HFFc6 (cell line): ENCODE data around the gene FGD6. TPM values are rescaled to one million over a fixed set of nuclear protein-coding genes. Genes with fewer than 3 reads are reported as not detected.
A peak's percentile ranks its signal among the peaks of the same experiment; 100 is the strongest.

Experiments
- DNase-seq: peaks from one replicate; pipeline ENCODE4 v3.0.0-alpha.2; 2018
- H3K27ac Mint-ChIP-seq: 2 replicates; pipeline ENCODE4 v1.8.0; 2020; ENCODE audit warnings: mild to moderate bottlenecking, mixed read lengths
- H3K27me3 Mint-ChIP-seq: 2 replicates; pipeline ENCODE4 v1.8.0; 2021; ENCODE audit warnings: mild to moderate bottlenecking, moderate library complexity, mixed read lengths; ENCODE audit not compliant: insufficient read depth
- H3K36me3 Mint-ChIP-seq: 2 replicates; pipeline ENCODE4 v1.8.0; 2021; ENCODE audit warnings: low read depth, mixed read lengths
- H3K4me1 Mint-ChIP-seq: 2 replicates; pipeline ENCODE4 v1.8.0; 2020; ENCODE audit warnings: low read depth, mixed read lengths
- H3K4me3 Mint-ChIP-seq: 2 replicates; pipeline ENCODE4 v1.8.0; 2020; ENCODE audit warnings: mild to moderate bottlenecking, moderate library complexity, mixed read lengths
- H3K9me3 Mint-ChIP-seq: 2 replicates; pipeline ENCODE4 v1.8.0; 2020; ENCODE audit warnings: mild to moderate bottlenecking, mixed read lengths
- total RNA-seq, 6 experiments: library from RNA; stranded (reverse); fragmentation: NEBNext Ultra II Directional; extraction: Animal tissue kit (Norgen Biotek cat#: 25700); gene quantifications; 2 replicates in 1 of 6; 3 replicates in 5 of 6; pipeline ENCODE4 v1.2.3, GENCODE V29; 2021
- TF ChIP-seq, protein P1 (sequence below): fragments of 200-600 bp; sonication (generic); IDR thresholded peaks from 2 replicates; pipeline ENCODE4 v1.5.0; 2021; ENCODE audit warnings: antibody characterized with exemption, mild to moderate bottlenecking

The FGD6 gene
- total RNA-seq, 6 experiments from 2014 or later = 5.5 to 6.6 (median 6.0) TPM

DNA sequence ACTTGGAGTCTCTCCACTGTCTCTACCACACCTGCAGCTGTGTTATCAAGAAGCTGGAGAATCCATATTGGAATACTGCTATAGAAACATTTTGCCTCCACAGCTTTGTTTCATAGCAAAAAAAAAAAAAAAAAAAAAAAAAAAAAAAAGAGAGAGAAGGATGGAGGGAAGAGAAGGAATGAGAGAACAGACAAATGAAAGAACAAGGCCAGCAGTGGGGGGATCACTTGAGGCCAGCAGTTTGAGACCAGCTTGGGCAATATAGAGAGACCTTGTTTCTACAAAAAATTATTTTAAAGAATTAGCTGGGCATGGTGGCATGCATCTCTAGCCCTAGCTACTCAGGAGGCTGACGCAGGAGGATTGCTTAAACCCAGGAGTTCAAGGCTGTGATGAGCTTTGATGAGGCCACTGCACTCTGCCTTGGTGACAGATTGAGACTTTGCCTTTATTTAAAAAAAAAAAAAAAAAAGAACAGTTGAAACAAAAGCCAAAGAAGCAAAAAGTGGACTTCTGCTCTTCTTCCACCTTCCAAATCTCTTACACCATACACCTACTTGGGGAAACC, 8.5 kb upstream of the FGD6 start:
- Mint-ChIP-seq H3K27ac (no peak overlapping the region), H3K4me1 (peaks cover 49% of the 10 kb centered on the region), H3K27me3 (no peaks in the 10 kb centered on the region), H3K9me3 (no peaks in the 10 kb centered on the region), H3K4me3 (no peak overlapping the region), H3K36me3 (peaks cover 15% of the 10 kb centered on the region)
- TF ChIP-seq, protein P1, sequence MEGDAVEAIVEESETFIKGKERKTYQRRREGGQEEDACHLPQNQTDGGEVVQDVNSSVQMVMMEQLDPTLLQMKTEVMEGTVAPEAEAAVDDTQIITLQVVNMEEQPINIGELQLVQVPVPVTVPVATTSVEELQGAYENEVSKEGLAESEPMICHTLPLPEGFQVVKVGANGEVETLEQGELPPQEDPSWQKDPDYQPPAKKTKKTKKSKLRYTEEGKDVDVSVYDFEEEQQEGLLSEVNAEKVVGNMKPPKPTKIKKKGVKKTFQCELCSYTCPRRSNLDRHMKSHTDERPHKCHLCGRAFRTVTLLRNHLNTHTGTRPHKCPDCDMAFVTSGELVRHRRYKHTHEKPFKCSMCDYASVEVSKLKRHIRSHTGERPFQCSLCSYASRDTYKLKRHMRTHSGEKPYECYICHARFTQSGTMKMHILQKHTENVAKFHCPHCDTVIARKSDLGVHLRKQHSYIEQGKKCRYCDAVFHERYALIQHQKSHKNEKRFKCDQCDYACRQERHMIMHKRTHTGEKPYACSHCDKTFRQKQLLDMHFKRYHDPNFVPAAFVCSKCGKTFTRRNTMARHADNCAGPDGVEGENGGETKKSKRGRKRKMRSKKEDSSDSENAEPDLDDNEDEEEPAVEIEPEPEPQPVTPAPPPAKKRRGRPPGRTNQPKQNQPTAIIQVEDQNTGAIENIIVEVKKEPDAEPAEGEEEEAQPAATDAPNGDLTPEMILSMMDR = no peak
- DNase-seq = no peak

DNA sequence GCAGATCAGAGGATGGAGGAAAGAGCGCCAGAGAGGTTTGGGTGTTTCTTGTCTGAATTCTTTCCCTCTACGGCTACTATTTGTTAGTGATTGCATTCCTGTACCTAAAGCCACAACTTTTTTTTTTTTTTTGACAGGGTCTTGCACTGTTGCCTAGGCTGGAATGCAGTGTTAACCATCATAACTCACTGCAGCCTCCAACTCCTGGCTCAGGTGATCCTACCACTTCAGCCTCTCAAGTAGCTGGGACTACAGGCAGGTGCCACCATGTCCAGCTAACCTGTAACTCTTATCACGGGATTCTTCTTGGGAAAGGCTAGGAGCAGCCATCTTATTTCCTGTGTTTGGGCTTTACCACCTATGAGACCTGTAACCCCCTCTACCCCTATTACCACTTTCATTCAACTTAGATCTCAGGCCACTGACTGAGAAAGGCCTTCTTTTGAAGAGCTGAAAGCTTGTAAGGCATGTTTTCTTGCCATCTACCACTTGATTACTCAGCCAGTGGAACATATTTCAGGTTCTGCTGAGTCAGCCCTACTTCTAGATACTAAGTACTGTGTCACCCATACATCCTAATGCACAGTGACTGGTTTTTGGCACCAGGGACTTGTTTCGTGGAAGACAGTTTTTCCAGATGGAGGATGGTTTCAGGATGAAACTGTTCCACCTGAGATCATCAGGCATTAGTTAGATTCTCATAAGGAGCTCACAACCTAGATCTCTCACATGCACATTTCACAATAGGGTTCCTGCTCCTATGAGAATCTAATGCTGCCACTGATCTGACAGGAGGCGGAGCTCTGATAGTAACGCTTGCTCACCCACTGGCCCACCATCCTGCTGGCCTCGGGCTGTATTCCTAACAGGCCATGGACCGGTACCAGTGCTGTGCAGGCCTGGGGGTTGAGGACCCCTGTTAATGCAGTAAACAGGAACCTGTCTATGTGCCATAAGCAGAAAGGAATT, 7.2 kb upstream of the FGD6 start:
- TF ChIP-seq, protein P1 = no peak
- Mint-ChIP-seq H3K4me3 (peak overlapping the region; percentile 41; the same call in 1 of the 2 replicates), H3K9me3 (no peaks in the 10 kb centered on the region), H3K4me1 (peaks cover 50% of the 10 kb centered on the region), H3K27me3 (no peaks in the 10 kb centered on the region), H3K27ac (peak overlapping the region; percentile 85), H3K36me3 (peaks cover 21% of the 10 kb centered on the region)
- DNase-seq = peak; percentile 83

DNA sequence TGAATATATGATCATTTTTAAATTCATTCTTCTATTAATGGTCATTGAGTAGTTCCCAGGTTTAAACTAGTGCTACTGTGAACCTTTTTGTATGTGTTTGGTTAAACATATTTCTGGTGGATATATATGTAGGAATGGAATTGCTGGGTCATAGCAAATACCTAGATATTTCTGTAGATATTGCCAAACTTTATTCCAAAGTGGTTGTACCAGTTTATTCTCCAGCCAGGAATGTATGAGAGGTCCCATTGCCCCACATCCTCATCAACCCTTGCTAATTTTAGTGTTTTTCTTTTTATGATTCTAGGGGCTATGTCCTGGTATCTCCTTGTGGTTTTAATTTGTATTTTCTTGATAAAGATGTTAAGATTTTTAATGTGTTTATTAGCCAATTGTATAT, 3.5 kb upstream of the FGD6 start:
- Mint-ChIP-seq H3K27ac (no peak overlapping the region), H3K4me1 (peaks cover 54% of the 10 kb centered on the region), H3K9me3 (no peaks in the 10 kb centered on the region), H3K36me3 (peaks cover 25% of the 10 kb centered on the region), H3K27me3 (no peaks in the 10 kb centered on the region; the same call in 1 of the 2 replicates), H3K4me3 (0 out of 2 replicates have a peak overlapping the region, but pooled peaks have one; percentile 12)
- TF ChIP-seq, protein P1 = no peak
- no peak for DNase-seq

DNA sequence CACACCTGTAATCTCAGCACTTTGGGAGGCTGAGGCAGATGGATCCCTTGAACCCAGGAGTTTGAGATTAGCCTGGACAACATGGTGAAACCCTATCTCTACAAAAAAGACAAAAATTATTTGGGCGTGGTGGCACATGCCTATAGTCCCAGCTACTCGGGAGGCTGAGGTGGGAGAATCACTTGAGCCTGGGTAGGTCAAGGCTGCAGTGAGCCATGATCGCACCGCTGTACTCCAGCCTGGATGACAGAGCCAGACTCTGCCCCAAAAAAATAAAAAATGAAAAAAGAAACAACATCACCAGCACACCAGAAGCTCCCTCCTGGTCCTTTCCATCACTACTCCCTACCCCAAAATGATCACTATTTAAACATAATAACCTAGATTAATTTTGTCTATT, 2.9 kb upstream of the FGD6 start:
- no peak for DNase-seq
- H3K4me1 Mint-ChIP-seq = peaks cover 59% of the 10 kb centered on the region
- no peak overlapping the region for H3K27ac Mint-ChIP-seq
- H3K27me3 Mint-ChIP-seq = no peaks in the 10 kb centered on the region; the same call in 1 of the 2 replicates
- peaks cover 25% of the 10 kb centered on the region for H3K36me3 Mint-ChIP-seq
- H3K9me3 Mint-ChIP-seq = no peaks in the 10 kb centered on the region
- H3K4me3 Mint-ChIP-seq = peak overlapping the region; percentile 96; the same call in 1 of the 2 replicates
- TF ChIP-seq, protein P1 = no peak

DNA sequence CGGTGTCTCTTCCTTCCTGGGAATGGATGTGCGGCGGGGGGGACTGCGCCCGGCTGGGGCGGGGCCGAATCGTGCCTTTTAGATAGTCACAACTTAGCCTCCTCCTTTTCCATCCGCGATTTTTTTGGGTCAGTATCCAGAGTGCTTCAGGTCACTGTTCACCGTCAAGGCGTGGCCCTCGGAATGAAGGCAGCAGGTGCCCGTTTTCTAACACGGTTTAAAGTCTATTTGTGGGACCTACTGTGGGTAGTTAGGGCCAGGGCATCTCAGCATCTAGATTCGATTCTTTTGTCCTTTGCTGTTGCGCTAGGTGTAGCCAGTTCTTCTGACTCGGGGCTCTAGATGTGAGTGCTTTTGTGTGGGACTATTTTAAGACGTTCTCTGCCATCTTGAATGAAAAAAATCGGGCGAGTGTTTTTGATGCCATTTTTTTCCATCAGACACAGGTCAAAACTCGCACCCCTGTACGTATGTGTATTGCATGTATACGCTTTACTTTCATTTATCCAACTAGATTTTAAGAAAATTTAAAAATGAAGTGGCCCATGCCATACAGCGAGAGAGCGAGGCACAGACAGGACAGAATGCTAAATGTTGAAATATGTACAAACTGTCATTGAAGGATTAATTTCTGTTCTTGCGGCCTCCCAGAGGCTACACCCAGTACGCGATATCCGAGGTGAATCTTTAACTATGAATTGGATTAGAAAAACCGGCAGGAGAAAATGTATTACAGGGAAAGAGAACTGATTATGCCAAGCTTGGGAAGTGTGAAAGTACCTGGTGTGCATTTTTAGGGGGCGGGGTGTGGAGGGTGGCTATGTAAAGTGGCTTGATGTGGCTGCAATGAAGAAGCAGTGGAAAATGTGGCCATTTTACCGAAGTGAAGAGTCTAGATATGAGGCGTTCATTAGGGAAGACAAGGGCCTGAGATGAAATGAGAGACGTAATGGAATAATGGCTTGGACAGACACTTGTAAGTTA, 1.2 kb upstream of the FGD6 start:
- H3K36me3 Mint-ChIP-seq = peaks cover 15% of the 10 kb centered on the region
- peak; percentile 73 for DNase-seq
- TF ChIP-seq, protein P1 = no peak
- peak overlapping the region; percentile 96 for H3K27ac Mint-ChIP-seq
- peak overlapping the region; percentile 96 for H3K4me3 Mint-ChIP-seq
- H3K4me1 Mint-ChIP-seq = peaks cover 49% of the 10 kb centered on the region
- no peaks in the 10 kb centered on the region for H3K9me3 Mint-ChIP-seq
- H3K27me3 Mint-ChIP-seq = no peaks in the 10 kb centered on the region; the same call in 1 of the 2 replicates
